ENCODE data around the gene ARHGAP22.

GRCh38 chr10:48520594-48520993, 84.3 kb downstream of the ARHGAP22 start:
- TF ChIP-seq CTCF (IDR thresholded peaks at IDR 0.05) (no peak), POLR2A (IDR thresholded peaks at IDR 0.05) (no peak)

Measured in vagina (tissue), 2 donors.